ENCODE results near the gene SLAMF1. TPM values are rescaled to one million over a fixed set of nuclear protein-coding genes. Genes with fewer than 3 reads are reported as not detected.
"Not testable (repeated sequence)": the region's sequence is repeated elsewhere in the genome, so short reads cannot be mapped to it uniquely, and the experiment has no call there.

SLAMF1 gene
- total RNA-seq, 1 experiment from 2014 or later: not detected

GRCh38 chr1:160588468-160588867, 58.4 kb downstream of the SLAMF1 start:
- DNase-seq: no peak
- Histone ChIP-seq H3K27me3 (ENCODE audit: control insufficient read depth, insufficient read depth, low read length) (no peaks in the 10 kb centered on the region), H3K4me3 (ENCODE audit: insufficient read depth, low read depth, low read length) (no peak overlapping the region), H3K36me3 (replicated peaks; ENCODE audit: control insufficient read depth, insufficient read depth, low read length) (no peaks in the 10 kb centered on the region)

GRCh38 chr1:160584784-160585183, 62.1 kb downstream of the SLAMF1 start:
- Histone ChIP-seq H3K27me3 (ENCODE audit: control insufficient read depth, insufficient read depth, low read length) (no peaks in the 10 kb centered on the region), H3K36me3 (replicated peaks; ENCODE audit: control insufficient read depth, insufficient read depth, low read length) (no peaks in the 10 kb centered on the region), H3K4me3 (ENCODE audit: insufficient read depth, low read depth, low read length) (no peak overlapping the region)
- DNase-seq: no peak

GRCh38 chr1:160582976-160583375, 63.9 kb downstream of the SLAMF1 start:
- H3K36me3 ChIP-seq (replicated peaks; ENCODE audit: control insufficient read depth, insufficient read depth, low read length); DNase-seq; H3K4me3 ChIP-seq (ENCODE audit: insufficient read depth, low read depth, low read length); H3K27me3 ChIP-seq (ENCODE audit: control insufficient read depth, insufficient read depth, low read length): not testable (repeated sequence)

- no peaks in the 10 kb centered on the region for H3K36me3 ChIP-seq (replicated peaks; ENCODE audit: control insufficient read depth, insufficient read depth, low read length)
- no peak overlapping the region for H3K4me3 ChIP-seq (ENCODE audit: insufficient read depth, low read depth, low read length)
- DNase-seq: no peak
- no peaks in the 10 kb centered on the region for H3K27me3 ChIP-seq (ENCODE audit: control insufficient read depth, insufficient read depth, low read length)
Measured at GRCh38 chr1:160581961-160582360, 64.9 kb downstream of the SLAMF1 start.

- no peak for DNase-seq
- H3K4me3 ChIP-seq (ENCODE audit: insufficient read depth, low read depth, low read length): no peak overlapping the region
- H3K36me3 ChIP-seq (replicated peaks; ENCODE audit: control insufficient read depth, insufficient read depth, low read length): no peaks in the 10 kb centered on the region
- no peaks in the 10 kb centered on the region for H3K27me3 ChIP-seq (ENCODE audit: control insufficient read depth, insufficient read depth, low read length)
Measured at GRCh38 chr1:160580221-160580812, 66.5 kb downstream of the SLAMF1 start.

- no peaks in the 10 kb centered on the region for H3K36me3 ChIP-seq (replicated peaks; ENCODE audit: control insufficient read depth, insufficient read depth, low read length)
- no peaks in the 10 kb centered on the region for H3K27me3 ChIP-seq (ENCODE audit: control insufficient read depth, insufficient read depth, low read length)
- no peak within 1 kb of the TSS for H3K4me3 ChIP-seq (ENCODE audit: insufficient read depth, low read depth, low read length)
- DNase-seq: no peak
Measured at GRCh38 chr1:160579216-160579701, 67.6 kb downstream of the SLAMF1 start, which contains the start of gene CD84. CD84 (minus strand) TSS chr1:160579496; CDS start chr1:160579437, 59 bp downstream.

- no peaks in the 10 kb centered on the region for H3K36me3 ChIP-seq (replicated peaks; ENCODE audit: control insufficient read depth, insufficient read depth, low read length)
- no peaks in the 10 kb centered on the region for H3K27me3 ChIP-seq (ENCODE audit: control insufficient read depth, insufficient read depth, low read length)
- no peak overlapping the region for H3K4me3 ChIP-seq (ENCODE audit: insufficient read depth, low read depth, low read length)
- DNase-seq: no peak
Measured at GRCh38 chr1:160578525-160579191, 68.2 kb downstream of the SLAMF1 start.

- DNase-seq: no peak
- H3K27me3 ChIP-seq (ENCODE audit: control insufficient read depth, insufficient read depth, low read length): no peaks in the 10 kb centered on the region
- H3K36me3 ChIP-seq (replicated peaks; ENCODE audit: control insufficient read depth, insufficient read depth, low read length): no peaks in the 10 kb centered on the region
- no peak overlapping the region for H3K4me3 ChIP-seq (ENCODE audit: insufficient read depth, low read depth, low read length)
Measured at GRCh38 chr1:160578175-160578524, 68.7 kb downstream of the SLAMF1 start.

- DNase-seq: no peak
- Histone ChIP-seq H3K36me3 (replicated peaks; ENCODE audit: control insufficient read depth, insufficient read depth, low read length) (no peaks in the 10 kb centered on the region), H3K4me3 (ENCODE audit: insufficient read depth, low read depth, low read length) (no peak overlapping the region), H3K27me3 (ENCODE audit: control insufficient read depth, insufficient read depth, low read length) (no peaks in the 10 kb centered on the region)
Measured at GRCh38 chr1:160577671-160578070, 69.2 kb downstream of the SLAMF1 start.

- H3K4me3 ChIP-seq (ENCODE audit: insufficient read depth, low read depth, low read length): no peak overlapping the region
- H3K36me3 ChIP-seq (replicated peaks; ENCODE audit: control insufficient read depth, insufficient read depth, low read length): no peaks in the 10 kb centered on the region
- no peak for DNase-seq
- no peaks in the 10 kb centered on the region for H3K27me3 ChIP-seq (ENCODE audit: control insufficient read depth, insufficient read depth, low read length)
Measured at GRCh38 chr1:160576884-160577283, 70.0 kb downstream of the SLAMF1 start.

- no peak overlapping the region for H3K4me3 ChIP-seq (ENCODE audit: insufficient read depth, low read depth, low read length)
- no peak for DNase-seq
- H3K27me3 ChIP-seq (ENCODE audit: control insufficient read depth, insufficient read depth, low read length): no peaks in the 10 kb centered on the region
- no peaks in the 10 kb centered on the region for H3K36me3 ChIP-seq (replicated peaks; ENCODE audit: control insufficient read depth, insufficient read depth, low read length)
Measured at GRCh38 chr1:160576390-160576789, 70.5 kb downstream of the SLAMF1 start.

- Histone ChIP-seq H3K4me3 (ENCODE audit: insufficient read depth, low read depth, low read length) (no peak overlapping the region), H3K27me3 (ENCODE audit: control insufficient read depth, insufficient read depth, low read length) (no peaks in the 10 kb centered on the region), H3K36me3 (replicated peaks; ENCODE audit: control insufficient read depth, insufficient read depth, low read length) (no peaks in the 10 kb centered on the region)
- no peak for DNase-seq
Measured at GRCh38 chr1:160575112-160575664, 71.7 kb downstream of the SLAMF1 start.

- Histone ChIP-seq H3K4me3 (ENCODE audit: insufficient read depth, low read depth, low read length) (no peak overlapping the region), H3K27me3 (ENCODE audit: control insufficient read depth, insufficient read depth, low read length) (no peaks in the 10 kb centered on the region), H3K36me3 (replicated peaks; ENCODE audit: control insufficient read depth, insufficient read depth, low read length) (no peaks in the 10 kb centered on the region)
- DNase-seq: no peak
Measured at GRCh38 chr1:160570840-160571239, 76.0 kb downstream of the SLAMF1 start.

GRCh38 chr1:160569806-160570205, 77.0 kb downstream of the SLAMF1 start:
- H3K4me3 ChIP-seq (ENCODE audit: insufficient read depth, low read depth, low read length): no peak overlapping the region
- no peak for DNase-seq
- no peaks in the 10 kb centered on the region for H3K27me3 ChIP-seq (ENCODE audit: control insufficient read depth, insufficient read depth, low read length)
- H3K36me3 ChIP-seq (replicated peaks; ENCODE audit: control insufficient read depth, insufficient read depth, low read length): no peaks in the 10 kb centered on the region
